Stimulated activated CD4-positive, alpha-beta T cell treated with anti-CD3 and anti-CD28 coated beads, Interleukin-2, amount 100 ng/mL, for 48 hours (primary cell): Measurements from ENCODE around the gene ADGRB3.
A peak's percentile ranks its signal among the peaks of the same experiment; 100 is the strongest.

ENCODE experiments used
- DNase-seq, 2 donors: peaks; one replicate each; pipeline ENCODE4 v3.0.0-alpha.2; 2020

The ADGRB3 gene

GRCh38 chr6:69146385-69146784 is 511.3 kb downstream of the ADGRB3 start:
- DNase-seq, result no peak

- no peak for DNase-seq
Observed at GRCh38 chr6:69155467-69155866, 520.4 kb downstream of the ADGRB3 start.

- no peak for DNase-seq
Observed at GRCh38 chr6:69162811-69163210, 527.7 kb downstream of the ADGRB3 start.

GRCh38 chr6:69164564-69165229 is 529.6 kb downstream of the ADGRB3 start:
- DNase-seq, result no peak

GRCh38 chr6:69179681-69180080 is 544.6 kb downstream of the ADGRB3 start:
- DNase-seq, result no peak

- DNase-seq, result no peak
Observed at GRCh38 chr6:69180361-69181067, 545.4 kb downstream of the ADGRB3 start.

GRCh38 chr6:69181964-69182363 is 546.9 kb downstream of the ADGRB3 start:
- DNase-seq, result no peak

GRCh38 chr6:69185276-69185675 is 550.2 kb downstream of the ADGRB3 start:
- DNase-seq, result no peak

GRCh38 chr6:69202768-69203167 is 567.7 kb downstream of the ADGRB3 start:
- no peak for DNase-seq

- DNase-seq, result no peak
Observed at GRCh38 chr6:69216127-69216526, 581.0 kb downstream of the ADGRB3 start.

- no peak for DNase-seq
Observed at GRCh38 chr6:69217343-69217742, 582.3 kb downstream of the ADGRB3 start.

GRCh38 chr6:69220375-69220774 is 585.3 kb downstream of the ADGRB3 start:
- DNase-seq, result no peak

- DNase-seq, result no peak
Observed at GRCh38 chr6:69232008-69232407, 596.9 kb downstream of the ADGRB3 start.

GRCh38 chr6:69232496-69232895 is 597.4 kb downstream of the ADGRB3 start:
- no peak for DNase-seq

GRCh38 chr6:69232911-69233448 is 597.9 kb downstream of the ADGRB3 start:
- DNase-seq, result peak; percentile 25 to 38

GRCh38 chr6:69238067-69238466 is 603.0 kb downstream of the ADGRB3 start:
- no peak for DNase-seq

- no peak for DNase-seq
Observed at GRCh38 chr6:69246983-69247382, 611.9 kb downstream of the ADGRB3 start.

GRCh38 chr6:69261010-69261409 is 625.9 kb downstream of the ADGRB3 start:
- DNase-seq, result no peak

- no peak for DNase-seq
Observed at GRCh38 chr6:69263297-69263696, 628.2 kb downstream of the ADGRB3 start.

- DNase-seq, result no peak
Observed at GRCh38 chr6:69265090-69265489, 630.0 kb downstream of the ADGRB3 start.

GRCh38 chr6:69265706-69266105 is 630.6 kb downstream of the ADGRB3 start:
- no peak for DNase-seq

GRCh38 chr6:69276204-69276603 is 641.1 kb downstream of the ADGRB3 start:
- no peak for DNase-seq

- DNase-seq, result no peak
Observed at GRCh38 chr6:69279805-69280204, 644.7 kb downstream of the ADGRB3 start.

- no peak for DNase-seq
Observed at GRCh38 chr6:69280858-69281257, 645.8 kb downstream of the ADGRB3 start.
